GM19372 (cell line): ENCODE data around the gene ABL2.
"Not testable (repeated sequence)": the region's sequence is repeated elsewhere in the genome, so short reads cannot be mapped to it uniquely, and the experiment has no call there.

Experiments
- ATAC-seq: cut with Tn5 transposase; IDR thresholded peaks from one replicate; pipeline ENCODE4 v1.9.1; 2021; ENCODE audit warnings: mild to moderate bottlenecking, low read depth, moderate library complexity; ENCODE audit not compliant: unreplicated experiment

ABL2 gene

DNA sequence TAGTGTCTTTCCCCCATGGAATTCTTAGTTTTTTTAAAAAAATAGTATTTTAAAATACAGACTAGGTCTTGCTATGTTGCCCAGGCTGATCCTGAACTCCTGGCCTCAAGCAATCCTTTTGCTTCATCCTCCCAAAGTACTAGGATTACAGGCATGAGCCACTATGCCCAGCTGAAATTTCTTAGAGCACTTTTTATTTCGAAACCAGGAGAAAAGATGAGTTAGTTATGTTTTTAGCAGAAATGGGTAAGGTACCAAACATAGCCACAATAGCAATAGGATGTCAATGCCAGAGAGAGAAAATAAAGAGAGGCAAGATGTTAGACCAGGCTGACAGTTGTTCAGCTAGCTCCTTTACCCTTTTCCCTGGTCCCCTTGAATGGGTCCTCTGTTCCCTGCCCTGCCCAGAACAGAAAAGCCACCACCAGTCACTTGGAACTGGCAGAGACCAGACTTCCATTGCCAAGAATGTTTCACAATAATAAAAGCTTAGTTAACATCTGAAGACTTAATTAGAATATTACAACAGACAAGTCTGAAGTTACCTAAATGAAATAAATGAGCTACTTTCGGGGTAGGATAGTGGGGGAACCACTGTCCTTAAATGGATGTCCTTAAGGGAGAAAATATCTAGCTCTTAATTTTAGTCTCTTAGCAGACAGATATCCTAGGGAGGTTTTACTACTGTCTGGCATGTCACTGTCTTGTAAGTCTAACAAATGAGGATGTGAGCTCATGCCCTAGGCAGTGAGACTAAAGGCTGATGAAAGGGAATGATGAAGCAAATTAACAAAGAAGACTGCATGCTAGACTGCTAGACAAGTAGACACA is 54.3 kb downstream of the ABL2 start:
- ATAC-seq: no peak

DNA sequence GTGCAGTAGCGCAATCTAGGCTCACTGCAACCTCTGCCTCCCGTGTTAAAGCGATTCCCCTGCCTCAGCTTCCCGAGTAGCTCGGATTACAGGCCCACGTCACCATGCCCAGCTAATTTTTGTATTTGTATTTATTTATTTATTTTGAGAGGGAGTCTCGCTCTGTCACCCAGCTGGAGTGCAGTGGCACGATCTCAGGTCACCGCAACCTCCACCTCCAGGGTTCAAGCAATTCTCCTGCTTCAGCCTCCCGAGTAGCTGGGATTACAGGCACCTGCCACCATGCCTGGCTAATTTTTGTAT is 59.1 kb downstream of the ABL2 start:
- ATAC-seq: not testable (repeated sequence)

DNA sequence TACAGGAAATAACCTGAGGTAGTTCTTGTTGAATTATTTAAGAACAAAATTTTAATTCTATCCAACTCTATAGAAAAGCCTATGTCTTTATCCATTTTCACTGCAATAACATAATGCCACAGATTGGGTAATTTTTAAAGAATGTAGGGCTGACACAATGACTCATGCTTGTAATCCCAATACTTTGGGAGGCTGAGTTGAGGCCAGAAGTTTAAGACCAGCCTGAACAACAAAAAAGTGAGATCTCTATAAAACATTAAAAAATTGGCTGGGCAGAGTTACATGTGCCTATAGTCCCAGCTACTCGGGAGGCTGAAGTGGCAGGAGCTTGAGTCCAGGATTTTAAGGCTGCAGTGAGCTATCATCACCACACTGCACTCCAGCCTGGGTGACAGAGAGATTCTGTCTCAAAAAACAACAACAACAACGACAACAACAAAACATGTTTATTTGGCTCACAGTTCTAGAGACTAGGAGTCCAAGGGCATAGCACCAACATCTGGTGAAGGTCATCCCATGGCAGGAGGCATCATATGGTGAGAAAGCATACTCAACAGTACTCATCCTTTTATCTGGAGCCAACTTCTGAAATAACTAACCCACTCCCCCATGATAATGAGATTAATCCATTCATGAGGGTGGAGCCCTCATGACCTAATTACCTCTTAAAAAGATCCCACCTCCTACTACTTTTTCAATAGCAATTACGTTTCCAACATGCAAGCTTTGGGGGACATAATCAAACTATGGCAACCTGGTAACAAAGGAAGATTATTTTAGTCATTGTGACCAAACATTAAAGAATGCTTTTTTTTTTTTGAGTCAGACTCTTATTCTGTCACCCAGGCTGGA is 59.6 kb downstream of the ABL2 start:
- ATAC-seq: no peak

DNA sequence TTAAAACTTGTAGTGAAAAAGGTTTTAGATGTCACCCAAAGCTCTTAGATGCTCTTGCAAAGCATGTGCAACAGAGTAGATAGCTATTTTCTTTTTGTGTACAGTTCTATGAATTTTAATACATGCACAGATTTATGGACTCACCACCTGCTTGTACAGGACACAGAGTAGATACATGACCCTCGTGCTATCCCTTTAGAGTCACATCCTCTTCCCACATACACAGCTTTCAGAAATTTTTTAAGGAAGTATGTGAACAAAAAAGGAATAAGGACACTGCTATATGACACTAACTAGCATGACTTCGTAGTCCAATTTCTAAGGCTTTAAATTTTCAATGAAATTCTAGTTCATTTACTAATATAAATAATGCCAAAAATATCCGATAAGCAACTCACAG is 60.9 kb downstream of the ABL2 start:
- ATAC-seq: no peak

DNA sequence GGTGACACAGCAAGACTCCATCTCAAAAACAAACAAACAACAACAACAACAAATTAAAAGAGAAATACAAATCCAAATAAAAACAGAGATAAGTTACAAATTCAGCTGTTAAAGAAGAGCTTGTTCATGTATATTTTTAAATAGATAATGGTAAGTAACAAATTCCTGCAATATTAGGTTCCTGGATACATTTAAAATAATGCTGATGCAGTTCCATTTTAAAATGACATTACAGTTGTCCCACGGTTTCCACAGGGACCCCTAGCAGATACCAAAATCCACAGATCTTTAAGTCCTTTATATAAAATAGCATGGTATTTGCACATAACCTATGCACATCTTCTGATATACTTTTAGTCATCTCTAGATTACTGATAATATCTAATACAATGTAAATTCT is 61.5 kb downstream of the ABL2 start:
- ATAC-seq: no peak

DNA sequence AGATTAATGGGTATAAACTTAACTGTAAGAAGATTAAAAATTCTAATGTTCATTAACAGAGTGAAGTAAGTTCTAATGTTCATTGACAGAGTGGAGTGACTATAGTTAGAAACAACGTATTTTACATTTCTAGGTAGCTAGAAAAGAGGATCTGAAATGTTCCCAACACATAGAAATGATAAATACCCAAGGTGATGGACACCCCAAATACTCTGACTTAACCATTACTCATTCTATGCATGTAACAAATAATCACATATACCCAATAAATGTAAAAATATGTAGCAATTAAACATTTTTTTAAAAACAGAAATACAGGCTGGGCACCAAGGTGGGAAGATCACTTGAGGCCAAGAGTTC is 62.1 kb downstream of the ABL2 start:
- ATAC-seq: no peak

DNA sequence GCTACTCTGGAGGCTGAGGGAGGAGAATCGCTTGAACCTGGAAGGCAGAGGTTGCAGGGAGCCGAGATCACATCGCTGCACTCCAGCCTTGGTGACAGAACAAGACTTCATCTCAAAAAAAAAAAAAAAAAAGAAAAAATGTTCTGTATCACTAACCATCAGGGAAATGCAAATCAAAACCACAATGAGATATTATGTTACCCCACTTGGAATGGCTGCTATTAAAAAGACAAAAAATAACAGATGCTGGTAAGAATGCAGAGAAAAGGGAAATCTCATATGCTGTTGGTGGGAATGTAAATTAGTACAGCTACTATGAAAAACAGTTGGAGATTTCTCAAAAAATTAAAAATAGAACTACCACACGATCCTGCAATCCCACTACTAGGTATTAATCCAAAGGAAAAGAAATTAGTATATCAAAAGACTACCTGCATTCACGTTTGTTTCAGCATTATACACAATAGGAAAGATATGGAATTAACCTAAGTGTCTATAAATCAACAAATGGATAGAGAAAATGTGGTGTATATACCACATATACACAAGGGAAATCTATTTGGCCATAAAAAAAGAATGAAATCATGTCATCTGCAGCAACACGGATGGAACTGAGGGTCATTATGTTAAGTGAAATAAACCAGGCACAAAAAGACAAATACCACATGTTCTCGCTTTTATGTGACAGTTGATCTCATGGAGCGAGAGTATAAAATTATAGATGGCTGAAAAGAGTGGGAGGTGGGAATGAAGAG is 62.6 kb downstream of the ABL2 start:
- no peak for ATAC-seq

DNA sequence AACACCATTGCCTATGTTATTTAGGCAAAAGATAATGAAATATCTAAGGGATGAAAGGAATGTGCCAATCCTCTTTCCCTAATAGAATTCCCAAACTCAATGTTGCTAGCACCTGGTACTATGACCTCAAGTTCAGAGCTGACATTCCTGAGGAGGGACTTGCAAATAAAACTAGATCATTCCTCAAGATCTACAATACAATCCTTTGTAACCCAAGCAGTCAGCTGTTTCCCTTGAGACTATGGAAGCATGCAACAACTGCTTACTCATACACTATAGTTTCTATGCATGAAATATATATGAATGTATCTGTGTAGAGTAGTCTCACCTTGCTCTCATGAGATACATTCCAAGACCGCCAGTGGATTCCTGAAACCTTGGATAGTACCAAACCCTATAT is 65.0 kb downstream of the ABL2 start:
- ATAC-seq: no peak

DNA sequence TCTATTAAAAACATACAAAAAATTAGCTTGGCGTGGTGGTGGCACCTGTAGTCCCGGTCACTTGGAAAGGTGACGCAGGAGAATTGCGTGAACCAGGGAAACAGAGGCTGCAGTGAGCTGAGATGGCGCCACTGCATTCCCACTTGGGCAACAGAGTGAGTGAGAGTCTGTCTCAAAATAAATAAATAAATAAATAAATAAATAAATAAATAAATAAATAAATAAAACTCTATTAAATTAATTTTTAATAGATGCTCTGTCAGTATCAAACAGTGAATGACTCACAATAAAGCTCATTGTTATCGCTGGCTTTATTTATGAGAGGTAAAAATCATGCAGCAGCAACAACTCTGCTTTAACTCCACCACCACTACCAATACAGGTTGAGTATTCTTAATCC is 72.8 kb downstream of the ABL2 start:
- no peak for ATAC-seq

DNA sequence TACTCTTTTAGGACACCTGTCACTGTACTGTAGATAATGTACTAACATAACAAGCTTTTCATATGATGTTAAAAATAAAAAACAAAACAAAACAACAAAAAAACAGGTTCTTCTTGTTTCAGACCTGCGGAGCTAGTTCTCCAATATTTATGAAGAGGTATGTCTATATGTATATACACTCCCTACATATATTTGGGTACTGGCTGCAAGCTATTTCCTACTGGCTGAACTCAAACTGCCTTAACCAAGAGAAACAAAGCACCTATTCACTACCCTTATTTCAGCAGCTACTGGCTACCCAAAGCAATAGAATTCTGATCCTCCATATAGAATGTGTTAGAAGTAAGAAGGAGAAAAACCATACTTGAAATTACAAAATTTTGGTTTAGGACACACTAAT is 73.5 kb downstream of the ABL2 start:
- ATAC-seq: no peak

DNA sequence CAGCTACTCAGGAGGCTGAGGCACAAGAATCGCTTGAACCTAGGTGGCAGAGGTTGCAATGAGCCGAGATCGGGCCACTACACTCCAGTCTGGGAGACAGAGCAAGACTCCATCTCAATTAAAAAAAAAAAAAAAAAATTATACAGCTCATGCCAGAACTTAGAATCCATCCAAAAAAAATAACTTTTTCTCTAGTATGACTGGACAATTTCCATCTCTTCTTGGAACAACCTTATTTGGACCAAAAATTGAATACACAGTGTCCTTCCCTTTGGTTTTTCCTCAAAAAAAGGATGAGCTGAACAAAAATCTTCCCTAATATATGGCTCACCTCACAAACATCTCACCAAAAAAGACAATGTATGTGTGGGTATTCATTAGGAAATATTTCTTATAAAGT is 73.9 kb downstream of the ABL2 start:
- ATAC-seq: no peak

DNA sequence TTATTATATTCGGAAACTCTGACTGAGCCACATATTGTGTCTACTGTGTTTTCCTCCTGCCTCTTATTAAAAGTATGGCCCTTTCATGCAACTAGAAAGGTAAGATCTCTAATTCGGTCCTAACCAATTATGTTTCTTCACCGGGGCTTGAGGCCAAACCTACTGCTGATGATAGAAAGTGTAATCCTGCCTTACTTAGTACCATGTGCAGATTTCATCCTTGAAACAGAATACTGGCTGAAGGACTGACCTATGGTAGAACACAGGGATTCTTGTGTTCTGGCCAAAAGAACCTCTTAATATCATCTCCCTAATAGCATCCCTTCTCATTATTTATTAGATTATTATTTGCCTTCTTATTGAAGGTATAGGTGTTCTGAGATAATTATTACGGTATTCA is 75.0 kb downstream of the ABL2 start:
- no peak for ATAC-seq

DNA sequence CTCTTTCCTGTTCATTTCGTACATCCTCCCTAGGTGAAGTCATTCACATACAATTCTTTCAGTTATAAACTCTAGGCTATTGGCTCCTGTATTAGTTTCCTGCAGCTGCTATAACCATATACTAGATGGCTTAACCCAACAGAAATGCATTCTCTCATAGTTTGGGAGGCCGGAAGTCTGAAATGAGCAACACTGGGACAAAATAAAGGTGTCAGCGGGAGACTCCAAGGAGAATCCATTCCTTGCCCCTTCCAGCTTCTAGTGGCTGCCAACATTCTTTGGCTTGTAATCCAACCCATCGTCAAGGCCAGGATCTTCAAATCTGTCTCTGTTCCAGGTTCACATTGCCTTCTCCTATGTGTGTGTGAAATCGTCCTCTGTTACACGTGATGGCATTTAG is 76.3 kb downstream of the ABL2 start:
- ATAC-seq: no peak

DNA sequence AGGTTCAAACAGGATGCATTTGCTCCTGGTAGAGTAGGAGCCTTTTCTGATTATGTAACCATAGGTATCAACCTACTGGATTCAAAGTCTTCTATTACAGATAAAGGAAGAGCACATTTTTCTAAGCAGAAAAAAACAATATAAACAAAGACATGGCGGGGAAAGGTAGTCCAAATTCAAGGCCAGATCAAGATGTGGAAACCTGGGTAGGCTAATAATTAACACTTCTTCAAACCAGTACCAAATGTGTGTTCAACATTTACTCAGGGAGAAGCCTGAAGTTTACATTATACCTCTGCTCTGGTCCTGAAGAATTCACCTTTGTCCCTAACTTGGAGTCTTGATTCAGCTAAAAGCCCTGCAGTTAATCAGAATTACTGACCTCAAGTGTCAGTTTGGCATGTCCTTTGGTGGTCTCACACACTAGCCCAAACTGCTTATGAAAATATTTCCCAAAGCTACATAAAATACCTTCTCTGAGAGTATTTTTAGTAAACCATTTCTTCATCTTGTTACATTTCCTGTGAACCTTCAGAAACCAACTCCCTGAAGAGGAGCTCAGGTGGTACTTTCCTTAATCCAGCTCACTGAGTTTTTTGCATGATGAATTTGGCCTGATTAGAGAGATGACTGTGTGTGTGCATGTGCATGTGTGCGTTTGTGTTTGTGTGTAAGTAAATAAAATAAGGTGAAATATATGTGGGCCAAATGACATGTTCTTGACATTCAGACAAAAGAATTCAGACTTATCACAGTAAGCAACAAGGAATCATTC is 77.4 kb downstream of the ABL2 start:
- ATAC-seq: no peak

DNA sequence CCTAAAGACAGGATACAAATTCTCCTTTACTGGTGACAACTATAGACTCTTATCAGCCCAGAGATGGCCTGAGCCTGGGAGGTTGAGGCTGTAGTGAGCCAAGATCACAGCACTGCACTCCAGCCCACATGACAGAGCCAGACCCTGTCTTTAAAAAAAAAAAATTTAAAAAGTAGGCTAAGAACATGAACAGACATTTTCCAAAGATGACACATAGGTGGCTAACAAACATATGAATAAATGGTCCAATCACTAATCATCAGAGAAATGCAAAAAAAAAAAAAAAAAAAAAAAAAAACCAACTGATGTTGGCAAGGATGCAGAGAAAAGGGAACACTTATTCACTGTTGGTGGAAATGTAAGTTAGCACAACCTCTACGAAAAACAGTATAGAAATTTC is 82.6 kb downstream of the ABL2 start:
- no peak for ATAC-seq

DNA sequence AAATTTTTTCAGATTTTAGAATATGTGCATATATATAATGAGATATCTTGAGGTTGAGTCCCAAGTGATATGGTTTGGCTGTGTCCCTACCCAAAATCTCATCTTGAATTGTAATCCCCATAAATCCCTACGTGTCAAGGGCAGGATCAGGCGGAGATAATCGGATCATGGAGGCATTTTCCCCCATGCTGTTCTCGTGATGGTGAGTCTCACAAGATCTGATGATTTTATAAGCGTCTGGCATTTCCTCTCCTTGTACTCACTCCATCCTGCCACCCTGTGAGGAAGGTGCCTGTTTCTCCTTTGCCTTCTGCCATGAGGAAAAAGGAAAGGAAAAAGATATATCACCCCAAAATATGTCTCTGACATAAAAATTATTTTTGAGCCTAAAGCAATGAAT is 83.0 kb downstream of the ABL2 start:
- ATAC-seq: no peak

DNA sequence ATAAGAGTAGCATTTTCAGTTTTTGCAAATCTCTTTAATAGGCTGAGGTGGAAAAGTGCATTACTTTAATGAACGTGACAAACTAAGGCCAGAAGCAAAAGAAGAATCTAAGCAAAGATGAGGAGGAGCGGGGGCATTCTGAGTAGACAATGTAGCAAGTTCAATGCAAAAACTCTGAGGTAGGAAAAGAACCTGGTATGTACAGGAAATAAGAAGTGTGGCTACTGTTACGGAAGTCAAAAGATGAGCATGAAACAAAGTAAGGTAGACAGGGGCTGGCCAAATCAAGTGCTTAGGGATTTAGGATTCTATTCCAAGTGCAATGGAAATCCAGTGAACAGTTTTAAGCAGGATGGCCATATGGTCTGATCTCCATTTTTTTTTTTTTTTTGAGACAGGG is 84.0 kb downstream of the ABL2 start:
- ATAC-seq: no peak

DNA sequence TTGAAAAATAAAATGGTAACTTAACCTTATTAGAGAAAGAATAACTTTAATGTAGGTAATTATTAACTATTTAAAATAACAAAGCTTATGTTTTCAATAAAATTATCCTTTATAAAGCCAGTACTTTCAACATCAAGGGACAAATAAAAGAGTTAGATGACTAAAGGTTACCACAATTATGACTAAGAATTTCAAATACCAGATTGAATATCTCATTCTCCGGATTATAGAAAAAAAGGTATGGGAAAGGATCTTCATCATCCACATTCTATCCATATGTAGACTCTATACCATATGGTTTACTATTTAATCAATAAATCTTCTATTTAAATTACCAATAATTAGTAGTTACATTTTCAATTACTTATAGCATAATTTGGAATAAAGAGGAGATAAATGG is 84.9 kb downstream of the ABL2 start:
- no peak for ATAC-seq

DNA sequence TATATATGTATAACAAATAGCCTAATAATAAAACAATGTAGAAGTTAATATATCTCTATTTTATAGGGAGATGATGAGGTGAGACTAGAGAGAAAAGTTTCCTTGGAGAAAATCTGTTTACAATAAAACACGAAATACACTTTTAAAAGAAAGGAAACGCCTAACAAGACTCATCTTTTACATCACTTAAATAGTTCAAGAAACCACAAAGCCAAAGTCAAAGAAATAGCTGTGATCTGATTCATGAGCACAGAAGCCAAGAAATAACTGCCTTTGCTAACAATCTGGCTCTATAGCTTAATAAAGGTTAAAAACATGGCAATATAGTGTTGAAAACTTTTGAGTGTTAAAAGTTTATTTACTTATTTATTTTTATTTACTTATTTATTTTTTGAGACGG is 86.2 kb downstream of the ABL2 start:
- no peak for ATAC-seq

DNA sequence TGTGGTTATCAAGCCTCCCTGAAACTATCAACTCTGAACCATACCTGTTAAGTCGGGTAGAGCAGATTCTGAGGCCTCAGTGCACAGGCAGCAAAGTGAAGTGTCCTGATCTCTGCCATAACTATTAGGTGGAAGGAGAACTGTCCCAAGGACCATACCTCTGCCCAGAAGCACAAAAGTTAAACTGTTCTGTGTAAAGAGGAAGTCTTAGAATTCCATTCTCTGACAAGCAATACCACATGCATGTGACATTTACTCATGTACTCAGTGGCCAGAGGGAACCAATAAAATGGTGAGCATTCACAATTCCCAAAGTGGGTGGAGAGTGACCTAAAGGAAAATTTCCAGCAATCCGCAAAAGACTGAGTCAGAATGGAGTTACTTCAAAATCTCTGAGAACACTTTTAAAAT is 86.6 kb downstream of the ABL2 start:
- no peak for ATAC-seq
